HTR-8/SVneo (cell line): Measurements from ENCODE around the gene DKKL1.
A peak's percentile ranks its signal among the peaks of the same experiment; 100 is the strongest.

ENCODE experiments used
- DNase-seq: peaks from one replicate; pipeline ENCODE4 v3.0.0; 2011; ENCODE audit warnings: low spot score, mixed read lengths; ENCODE audit not compliant: insufficient read length
- FAIRE-seq: peaks from 2 replicates; lab custom pipeline; 2011; peaks lifted over from hg19 to GRCh38; lab: Jason Lieb, UNC

The DKKL1 gene

GRCh38 chr19:49417088-49417487, 53.4 kb downstream of the DKKL1 start:
- DNase-seq (no peak), FAIRE-seq (no peak)

- FAIRE-seq = no peak
- no peak for DNase-seq
Measured at GRCh38 chr19:49418511-49418910, 54.8 kb downstream of the DKKL1 start.

GRCh38 chr19:49419173-49419572, 55.5 kb downstream of the DKKL1 start:
- no peak for DNase-seq
- no peak for FAIRE-seq

GRCh38 chr19:49420227-49420626, 56.5 kb downstream of the DKKL1 start:
- FAIRE-seq (no peak), DNase-seq (no peak)

GRCh38 chr19:49421039-49421877, 57.6 kb downstream of the DKKL1 start:
- no peak for FAIRE-seq
- no peak for DNase-seq

GRCh38 chr19:49421878-49422202, 58.2 kb downstream of the DKKL1 start:
- no peak for FAIRE-seq
- DNase-seq = no peak

- FAIRE-seq = no peak
- DNase-seq = no peak
Measured at GRCh38 chr19:49422407-49423070, 58.9 kb downstream of the DKKL1 start.

- DNase-seq (no peak), FAIRE-seq (no peak)
Measured at GRCh38 chr19:49423071-49423984, 59.7 kb downstream of the DKKL1 start, which contains the start of gene PTH2. PTH2 (minus strand) TSS chr19:49423441; CDS start chr19:49423339, 102 bp downstream.

- FAIRE-seq (peak; percentile 16), DNase-seq (no peak)
Measured at GRCh38 chr19:49423985-49424303, 60.3 kb downstream of the DKKL1 start.
